ENCODE data around the gene STX19. TPM values are rescaled to one million over a fixed set of nuclear protein-coding genes. Genes with fewer than 3 reads are reported as not detected.

Gene STX19
- total and polyA plus RNA-seq, 2 donors (not counting 3 experiments of a cell fraction or from before 2014, with no cell fraction given), result not detected

DNA sequence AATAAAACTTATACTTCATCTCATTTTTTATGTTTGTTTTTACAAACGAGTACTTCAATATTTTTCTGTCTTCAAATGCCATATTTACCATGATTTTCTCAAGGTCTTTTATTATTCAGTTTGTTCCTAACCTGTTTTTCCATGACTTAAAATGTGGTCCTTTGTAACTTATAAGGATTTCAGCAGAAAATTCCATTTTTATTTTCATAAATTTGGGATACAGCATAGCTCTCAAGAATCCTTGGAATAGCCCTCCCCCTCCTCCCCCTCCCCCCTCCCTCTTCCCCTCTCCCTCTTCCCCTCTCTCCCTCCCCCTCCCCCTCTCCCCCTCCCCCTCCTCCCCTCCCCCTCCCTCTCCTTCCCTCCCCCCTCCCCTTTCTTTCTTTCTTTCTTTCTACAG, 14.9 kb upstream of the STX19 start:
- no peak overlapping the region for H3K27ac ChIP-seq (ENCODE audit: insufficient read depth, low read depth, low read length)
- no peak overlapping the region for H2AFZ ChIP-seq (ENCODE audit: low read depth, low read length)
- dilution Hi-C loops (cut with MboI; ENCODE audit: extremely low pct_ligation_motif_present, low sequenced_read_pairs), result no loop called here
- H3K4me1 ChIP-seq (ENCODE audit: control insufficient read depth, extremely low read depth, insufficient read depth, low read length), result no peaks in the 10 kb centered on the region
- H3K9me1 ChIP-seq (replicated peaks; ENCODE audit: control insufficient read depth, extremely low read depth, insufficient read depth, low read length), result no peaks in the 10 kb centered on the region
- intact Hi-C loops (cut with micrococcal nuclease), result no loop called here
- TF ChIP-seq POLR2A (IDR thresholded peaks at IDR 0.05; ENCODE audit: low read depth, low read length) (no peak), JUN (IDR thresholded peaks at IDR 0.05; ENCODE audit: borderline replicate concordance, insufficient read depth, insufficient read length, low read depth) (no peak), POLR2AphosphoS5 (IDR thresholded peaks at IDR 0.05; ENCODE audit: insufficient read depth, low read depth, low read length) (no peak), MYC (IDR thresholded peaks at IDR 0.05; ENCODE audit: low read depth, low read length) (no peak), FOS (IDR thresholded peaks at IDR 0.05; ENCODE audit: borderline replicate concordance, insufficient read depth, low read length) (no peak)
- TF ChIP-seq, protein P1, sequence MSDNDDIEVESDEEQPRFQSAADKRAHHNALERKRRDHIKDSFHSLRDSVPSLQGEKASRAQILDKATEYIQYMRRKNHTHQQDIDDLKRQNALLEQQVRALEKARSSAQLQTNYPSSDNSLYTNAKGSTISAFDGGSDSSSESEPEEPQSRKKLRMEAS (IDR thresholded peaks at IDR 0.05; ENCODE audit: insufficient read depth, insufficient read length), result no peak
- H3K27me3 ChIP-seq (ENCODE audit: control insufficient read depth in 2 of 2, insufficient read depth in 2 of 2, low read length in 2 of 2), result no peaks in the 10 kb centered on the region
- ChIA-PET CTCF (no interaction called here), POLR2A (no interaction called here)
- H3K4me2 ChIP-seq (ENCODE audit: insufficient read depth, low read length), result no peak overlapping the region
- no peak for FAIRE-seq
- H3K4me3 ChIP-seq (replicated peaks in 1 of 3; ENCODE audit: insufficient read depth in 1 of 3, low read depth in 1 of 3, low read length in 3 of 3), result no peak overlapping the region
- no peaks in the 10 kb centered on the region for H3K36me3 ChIP-seq (ENCODE audit: control insufficient read depth in 2 of 2, extremely low read depth in 1 of 2, insufficient read depth in 2 of 2, low read length in 2 of 2)
- no peak overlapping the region for H3K9ac ChIP-seq (replicated peaks; ENCODE audit: extremely low read depth, insufficient read depth, low read length)
- no TSS peak for BruUV-seq (replicated peaks)
- H3K9me3 ChIP-seq (replicated peaks; ENCODE audit: control insufficient read depth, insufficient read depth, low read length), result no peaks in the 10 kb centered on the region
- no peaks in the 10 kb centered on the region for H3K79me2 ChIP-seq (ENCODE audit: control insufficient read depth, insufficient read depth, low read length)
- H4K20me1 ChIP-seq (replicated peaks; ENCODE audit: control insufficient read depth, extremely low read depth, insufficient read depth, low read length), result no peaks in the 10 kb centered on the region
- no peak for DNase-seq (ENCODE audit: low read depth, low spot score)

DNA sequence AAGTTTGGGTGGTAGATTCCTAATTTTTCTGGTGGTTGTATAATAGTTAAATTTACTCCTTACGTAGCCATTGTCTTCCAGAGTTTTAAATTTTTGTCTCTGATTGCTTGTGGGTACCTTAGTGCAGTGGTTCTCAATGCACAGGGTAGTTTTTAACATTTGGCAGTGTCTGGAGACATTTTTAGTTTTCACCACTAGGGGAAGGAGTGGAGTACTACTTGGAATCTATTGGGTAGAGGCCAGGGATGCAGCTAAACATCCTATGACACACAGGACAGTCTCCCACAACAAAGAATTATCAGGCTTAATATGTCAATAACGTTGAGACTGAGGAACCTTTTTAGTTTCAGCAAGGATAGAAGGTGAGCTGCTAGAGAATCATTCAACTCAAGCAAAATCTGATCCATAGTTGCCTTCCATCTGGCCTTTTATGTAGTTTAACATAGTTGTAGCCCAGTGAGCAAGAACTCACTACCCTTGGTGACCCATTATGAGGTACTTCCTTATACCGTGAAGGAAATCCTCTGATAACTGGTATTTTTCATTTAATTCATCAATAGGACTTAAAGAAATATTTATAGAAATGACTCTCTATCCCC, 8.6 kb upstream of the STX19 start:
- POLR2A ChIA-PET, result no interaction called here
- no TSS peak for BruUV-seq (replicated peaks)
- no peaks in the 10 kb centered on the region for H3K4me1 ChIP-seq (ENCODE audit: control insufficient read depth, extremely low read depth, insufficient read depth, low read length)
- FAIRE-seq (no peak), DNase-seq (ENCODE audit: low read depth, low spot score) (peak; percentile 9)
- H3K9me3 ChIP-seq (replicated peaks; ENCODE audit: control insufficient read depth, insufficient read depth, low read length), result no peaks in the 10 kb centered on the region
- dilution Hi-C loops (cut with MboI; ENCODE audit: extremely low pct_ligation_motif_present, low sequenced_read_pairs), result no loop called here
- H2AFZ ChIP-seq (ENCODE audit: low read depth, low read length), result no peak overlapping the region
- no peak overlapping the region for H3K4me2 ChIP-seq (ENCODE audit: insufficient read depth, low read length)
- TF ChIP-seq POLR2AphosphoS5 (IDR thresholded peaks at IDR 0.05; ENCODE audit: insufficient read depth, low read depth, low read length), result no peak
- no peak for TF ChIP-seq GATA2 (IDR thresholded peaks at IDR 0.05; ENCODE audit: insufficient read depth, insufficient read length, low read depth, low read length)
- TF ChIP-seq, protein P1 (IDR thresholded peaks at IDR 0.05; ENCODE audit: insufficient read depth, insufficient read length), result no peak
- no peak for TF ChIP-seq JUN (IDR thresholded peaks at IDR 0.05; ENCODE audit: borderline replicate concordance, insufficient read depth, insufficient read length, low read depth)
- TF ChIP-seq, protein P2, sequence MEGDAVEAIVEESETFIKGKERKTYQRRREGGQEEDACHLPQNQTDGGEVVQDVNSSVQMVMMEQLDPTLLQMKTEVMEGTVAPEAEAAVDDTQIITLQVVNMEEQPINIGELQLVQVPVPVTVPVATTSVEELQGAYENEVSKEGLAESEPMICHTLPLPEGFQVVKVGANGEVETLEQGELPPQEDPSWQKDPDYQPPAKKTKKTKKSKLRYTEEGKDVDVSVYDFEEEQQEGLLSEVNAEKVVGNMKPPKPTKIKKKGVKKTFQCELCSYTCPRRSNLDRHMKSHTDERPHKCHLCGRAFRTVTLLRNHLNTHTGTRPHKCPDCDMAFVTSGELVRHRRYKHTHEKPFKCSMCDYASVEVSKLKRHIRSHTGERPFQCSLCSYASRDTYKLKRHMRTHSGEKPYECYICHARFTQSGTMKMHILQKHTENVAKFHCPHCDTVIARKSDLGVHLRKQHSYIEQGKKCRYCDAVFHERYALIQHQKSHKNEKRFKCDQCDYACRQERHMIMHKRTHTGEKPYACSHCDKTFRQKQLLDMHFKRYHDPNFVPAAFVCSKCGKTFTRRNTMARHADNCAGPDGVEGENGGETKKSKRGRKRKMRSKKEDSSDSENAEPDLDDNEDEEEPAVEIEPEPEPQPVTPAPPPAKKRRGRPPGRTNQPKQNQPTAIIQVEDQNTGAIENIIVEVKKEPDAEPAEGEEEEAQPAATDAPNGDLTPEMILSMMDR (IDR thresholded peaks at IDR 0.05; ENCODE audit: extremely low read depth in 1 of 2, insufficient read depth in 1 of 2, low read depth in 1 of 2, low read length in 2 of 2), result peak; percentile 32 to 35
- intact Hi-C loops (cut with micrococcal nuclease), result no loop called here
- H3K79me2 ChIP-seq (ENCODE audit: control insufficient read depth, insufficient read depth, low read length), result no peaks in the 10 kb centered on the region
- H3K27ac ChIP-seq (ENCODE audit: insufficient read depth, low read depth, low read length), result no peak overlapping the region
- H4K20me1 ChIP-seq (replicated peaks; ENCODE audit: control insufficient read depth, extremely low read depth, insufficient read depth, low read length), result no peaks in the 10 kb centered on the region
- no peaks in the 10 kb centered on the region for H3K27me3 ChIP-seq (ENCODE audit: control insufficient read depth in 2 of 2, insufficient read depth in 2 of 2, low read length in 2 of 2)
- CTCF ChIA-PET, result interaction anchor here (1.0 to 2.1 kb wide), 8 partner anchors 9 to 39 kb away, joined by 3 to 13 read pairs (median 4); partner anchors contain the start of gene STX19
- H3K4me3 ChIP-seq (replicated peaks in 1 of 3; ENCODE audit: insufficient read depth in 1 of 3, low read depth in 1 of 3, low read length in 3 of 3), result no peak overlapping the region
- H3K9ac ChIP-seq (replicated peaks; ENCODE audit: extremely low read depth, insufficient read depth, low read length), result no peak overlapping the region
- H3K36me3 ChIP-seq (ENCODE audit: control insufficient read depth in 2 of 2, extremely low read depth in 1 of 2, insufficient read depth in 2 of 2, low read length in 2 of 2), result no peaks in the 10 kb centered on the region
- H3K9me1 ChIP-seq (replicated peaks; ENCODE audit: control insufficient read depth, extremely low read depth, insufficient read depth, low read length), result no peaks in the 10 kb centered on the region
